Measurements from ENCODE around the gene SHB.

The SHB gene

GRCh38 chr9:38062498-38063362 lies 6.3 kb downstream of the SHB start:
- DNase-seq (ENCODE audit: low spot score): no peak
- TF ChIP-seq CTCF (IDR thresholded peaks at IDR 0.05; ENCODE audit: extremely low read depth, missing control alignments): no peak

GRCh38 chr9:38062106-38062497 lies 6.9 kb downstream of the SHB start:
- no peak for TF ChIP-seq CTCF (IDR thresholded peaks at IDR 0.05; ENCODE audit: extremely low read depth, missing control alignments)
- no peak for DNase-seq (ENCODE audit: low spot score)

GRCh38 chr9:38061326-38061977 lies 7.6 kb downstream of the SHB start:
- DNase-seq (ENCODE audit: low spot score): peak; percentile 64

GRCh38 chr9:38060681-38061080 lies 8.3 kb downstream of the SHB start:
- no peak for DNase-seq (ENCODE audit: low spot score)
- TF ChIP-seq CTCF (IDR thresholded peaks at IDR 0.05; ENCODE audit: extremely low read depth, missing control alignments): no peak

More at GRCh38 chr9:38061326-38061977, 7.6 kb downstream of the SHB start:
- TF ChIP-seq CTCF (IDR thresholded peaks at IDR 0.05; ENCODE audit: extremely low read depth, missing control alignments): no peak

GRCh38 chr9:38059233-38059936 lies 9.6 kb downstream of the SHB start:
- no peak for DNase-seq (ENCODE audit: low spot score)
- TF ChIP-seq CTCF (IDR thresholded peaks at IDR 0.05; ENCODE audit: extremely low read depth, missing control alignments): no peak

GRCh38 chr9:38058452-38059232 lies 10.4 kb downstream of the SHB start:
- no peak for TF ChIP-seq CTCF (IDR thresholded peaks at IDR 0.05; ENCODE audit: extremely low read depth, missing control alignments)
- DNase-seq (ENCODE audit: low spot score): no peak
